ENCODE measurements around the gene QPRT. TPM values are rescaled to one million over a fixed set of nuclear protein-coding genes. Genes with fewer than 3 reads are reported as not detected.
A peak's percentile ranks its signal among the peaks of the same experiment; 100 is the strongest.

QPRT gene
- total and polyA plus RNA-seq, 12 donors: 48.8 to 325 (median 130) TPM

GRCh38 chr16:29675811-29676643, 3.0 kb upstream of the QPRT start:
- H3K4me3 ChIP-seq: no peak overlapping the region
- 41 to 50% (median 47%) methylated on average over 3 of the region's 3 CpGs for WGBS, 4 donors
- no peaks in the 10 kb centered on the region for H3K36me3 ChIP-seq (replicated peaks in 1 of 2)
- peaks cover 7 to 12% of the 10 kb centered on the region in 2 donors for H3K4me1 ChIP-seq (replicated peaks in 1 of 2)
- H3K27ac ChIP-seq: no peak overlapping the region
- H3K9me3 ChIP-seq (replicated peaks in 1 of 3): no peaks in the 10 kb centered on the region
- no peak for TF ChIP-seq POLR2A (IDR thresholded peaks at IDR 0.05)
- no peak for TF ChIP-seq CTCF (IDR thresholded peaks at IDR 0.05)
- peak in 1 of 7 donors; percentile 9 for DNase-seq
- H3K27me3 ChIP-seq: no peaks in the 10 kb centered on the region
- intact Hi-C loops (cut with DNase I): no loop called here

GRCh38 chr16:29676989-29677785, 1.8 kb upstream of the QPRT start:
- Histone ChIP-seq H3K27me3 (no peaks in the 10 kb centered on the region), H3K27ac (no peak overlapping the region), H3K4me1 (replicated peaks in 1 of 2) (peaks cover 7 to 12% of the 10 kb centered on the region in 2 donors), H3K9me3 (replicated peaks in 1 of 3) (no peaks in the 10 kb centered on the region), H3K4me3 (no peak overlapping the region), H3K36me3 (replicated peaks in 1 of 2) (no peaks in the 10 kb centered on the region)
- no peak for DNase-seq
- WGBS, 4 donors: 89 to 93% (median 93%) methylated on average over 18 to 23 of the region's 23 CpGs
- intact Hi-C loops (cut with DNase I): no loop called here
- TF ChIP-seq POLR2A (IDR thresholded peaks at IDR 0.05): no peak
- no peak for TF ChIP-seq CTCF (IDR thresholded peaks at IDR 0.05)

- intact Hi-C loops (cut with DNase I): no loop called here
- no peaks in the 10 kb centered on the region for H3K27me3 ChIP-seq
- 75 to 82% (median 80%) methylated on average over 5 to 10 of the region's 10 CpGs for WGBS, 4 donors
- peak overlapping the region in 2 of 4 donors; percentile 57 to 62 for H3K4me3 ChIP-seq
- peak overlapping the region in 1 of 5 donors; percentile 32 for H3K27ac ChIP-seq
- TF ChIP-seq POLR2A (IDR thresholded peaks at IDR 0.05) (no peak), CTCF (IDR thresholded peaks at IDR 0.05) (no peak)
- H3K4me1 ChIP-seq (replicated peaks in 1 of 2): peaks cover 4 to 8% of the 10 kb centered on the region in 2 donors
- no peaks in the 10 kb centered on the region for H3K36me3 ChIP-seq (replicated peaks in 1 of 2)
- DNase-seq: no peak
- no peaks in the 10 kb centered on the region for H3K9me3 ChIP-seq (replicated peaks in 1 of 3)
Observed at GRCh38 chr16:29680180-29680598, 1.2 kb downstream of the QPRT start.

GRCh38 chr16:29683543-29684090, 4.6 kb downstream of the QPRT start:
- no peak overlapping the region for H3K4me3 ChIP-seq
- 89 to 94% (median 92%) methylated on average over 8 to 9 of the region's 9 CpGs for WGBS, 4 donors
- no peak for TF ChIP-seq CTCF (IDR thresholded peaks at IDR 0.05)
- TF ChIP-seq POLR2A (IDR thresholded peaks at IDR 0.05): no peak
- no peaks in the 10 kb centered on the region for H3K9me3 ChIP-seq (replicated peaks in 1 of 3)
- no peak for DNase-seq
- no peak overlapping the region for H3K27ac ChIP-seq
- H3K27me3 ChIP-seq: no peaks in the 10 kb centered on the region
- no peaks in the 10 kb centered on the region for H3K36me3 ChIP-seq (replicated peaks in 1 of 2)
- peaks cover 3 to 7% of the 10 kb centered on the region in 2 donors for H3K4me1 ChIP-seq (replicated peaks in 1 of 2)
- intact Hi-C loops (cut with DNase I): no loop called here

Data from adrenal gland (tissue), 12 donors.